Stimulated activated CD4-positive, alpha-beta T cell treated with anti-CD3 and anti-CD28 coated beads, Interleukin-1b, Interleukin-23, amount 100 ng/mL, for 48 hours (primary cell): ENCODE measurements around the gene HS6ST1.

Experiments used
- DNase-seq: peaks from one replicate; pipeline ENCODE4 v3.0.0-alpha.2; 2020

The HS6ST1 gene, protein sequence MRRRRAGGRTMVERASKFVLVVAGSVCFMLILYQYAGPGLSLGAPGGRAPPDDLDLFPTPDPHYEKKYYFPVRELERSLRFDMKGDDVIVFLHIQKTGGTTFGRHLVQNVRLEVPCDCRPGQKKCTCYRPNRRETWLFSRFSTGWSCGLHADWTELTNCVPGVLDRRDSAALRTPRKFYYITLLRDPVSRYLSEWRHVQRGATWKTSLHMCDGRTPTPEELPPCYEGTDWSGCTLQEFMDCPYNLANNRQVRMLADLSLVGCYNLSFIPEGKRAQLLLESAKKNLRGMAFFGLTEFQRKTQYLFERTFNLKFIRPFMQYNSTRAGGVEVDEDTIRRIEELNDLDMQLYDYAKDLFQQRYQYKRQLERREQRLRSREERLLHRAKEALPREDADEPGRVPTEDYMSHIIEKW

DNA sequence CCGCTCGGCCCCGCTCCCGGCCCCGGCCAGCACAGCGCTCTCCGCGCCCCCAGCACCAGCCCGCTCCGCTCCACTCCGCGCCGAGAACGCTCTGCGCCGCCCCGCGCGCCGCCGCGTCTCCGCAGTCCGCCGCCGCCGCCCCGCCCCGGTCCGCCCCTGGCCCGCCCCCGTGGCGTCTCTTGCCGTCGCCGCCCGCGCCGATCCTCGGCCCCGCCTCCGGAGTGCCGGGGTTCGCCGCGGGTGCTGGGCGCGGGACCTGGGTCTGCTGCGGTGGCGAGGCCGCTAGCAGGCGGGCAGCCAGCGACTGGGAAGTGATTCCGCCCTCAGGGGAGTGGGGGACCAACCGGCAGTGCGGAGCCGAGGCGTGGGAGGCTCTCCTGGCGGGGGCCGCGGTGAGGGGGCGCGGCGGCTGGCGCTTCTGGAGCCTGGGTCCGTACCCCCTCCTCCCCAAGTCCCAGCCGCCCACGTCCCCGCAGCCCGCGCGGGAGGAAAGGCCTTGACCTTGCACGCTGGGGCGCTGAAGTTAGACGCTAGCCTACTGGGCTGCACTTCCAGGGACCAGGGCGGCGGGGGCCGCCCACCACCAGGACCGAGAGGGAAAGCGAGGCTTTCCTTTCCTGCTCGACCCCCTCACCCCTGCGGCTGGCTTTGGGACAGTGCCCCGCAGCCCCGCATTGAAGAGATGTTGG lies at the start of gene HS6ST1:
Gene HS6ST1 (minus strand): TSS at position 93 of the 689 bp plus-strand sequence. CDS start 305 bp downstream, outside the sequence.
- DNase-seq: peak; percentile 83

DNA sequence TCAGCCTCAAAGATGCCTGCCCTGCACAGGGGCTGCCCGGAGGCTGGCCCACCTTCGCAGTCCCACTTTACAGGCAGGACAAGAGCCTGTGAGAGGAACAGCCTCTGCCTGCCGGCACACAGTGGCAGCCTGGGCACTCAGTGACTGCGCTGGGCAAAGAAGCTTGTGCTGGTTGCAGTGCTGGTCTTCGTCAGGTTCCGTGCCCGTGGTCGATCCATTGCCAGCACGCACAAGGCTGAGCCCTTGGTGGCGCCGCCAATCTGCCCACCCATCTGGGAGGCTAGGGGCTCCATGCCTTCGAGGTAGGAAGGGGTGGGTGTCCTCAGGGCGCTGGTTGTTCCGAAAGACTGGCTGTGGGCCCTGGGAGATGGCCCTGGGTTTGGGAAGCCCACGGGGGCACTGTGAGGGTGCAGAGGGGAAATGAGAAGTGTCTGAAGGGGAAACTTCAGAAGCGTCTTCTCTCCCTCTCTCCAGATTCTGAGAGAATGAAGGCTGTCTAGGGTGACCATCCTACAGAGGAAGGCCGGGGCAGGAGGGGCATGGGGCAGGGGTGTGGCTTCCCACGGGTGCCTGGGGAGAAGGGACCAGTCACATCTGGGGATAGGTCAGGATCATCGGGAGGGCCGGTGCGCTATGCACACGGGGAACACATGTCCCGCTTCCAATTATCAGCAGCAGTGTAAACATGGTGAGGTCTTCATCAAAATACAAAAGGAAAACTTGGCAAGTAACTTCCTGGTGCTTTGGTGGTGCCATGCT lies 49.1 kb upstream of the HS6ST1 start:
- DNase-seq: no peak

DNA sequence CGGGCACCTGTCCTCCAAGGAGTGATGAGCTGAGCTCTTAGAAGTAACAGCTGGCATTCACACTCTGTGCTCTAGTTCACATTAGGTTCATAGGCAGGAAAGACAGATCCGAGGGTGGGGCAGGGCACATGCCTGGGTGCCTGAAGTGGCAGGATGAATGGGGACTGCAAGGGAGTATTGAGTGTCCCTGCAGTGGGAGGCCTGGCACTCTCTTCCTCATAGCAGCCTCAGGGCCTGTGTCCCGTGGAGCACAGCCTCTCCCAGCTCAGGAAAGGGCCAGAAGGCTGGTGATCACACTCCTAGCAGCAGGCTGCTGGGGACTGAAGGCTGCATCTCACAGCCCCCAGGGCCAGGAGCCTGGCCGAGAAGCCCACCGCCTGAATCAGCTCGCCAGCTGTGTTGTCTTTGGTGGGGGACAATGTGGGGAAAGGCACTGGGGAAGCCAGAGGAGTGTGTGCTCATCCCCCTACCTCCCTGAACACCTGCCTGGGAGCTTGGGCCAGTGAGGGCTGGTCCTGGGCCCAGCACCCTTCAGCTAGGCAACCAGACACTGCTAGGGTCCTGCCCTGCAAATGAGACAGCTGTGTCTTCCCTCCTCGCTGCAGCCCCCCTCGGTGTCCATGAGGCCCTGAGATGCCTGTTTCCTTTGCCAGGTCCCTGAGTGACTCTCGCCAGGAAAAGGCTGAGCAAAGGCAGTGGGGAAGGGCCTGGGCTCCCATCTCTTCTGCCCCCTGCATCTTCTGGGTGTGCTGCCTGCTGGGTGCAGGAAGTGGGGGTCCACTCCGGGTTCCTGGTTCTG lies 48.2 kb upstream of the HS6ST1 start:
- no peak for DNase-seq

GRCh38 chr2:128365217-128365905 lies 46.7 kb upstream of the HS6ST1 start:
- DNase-seq: no peak

DNA sequence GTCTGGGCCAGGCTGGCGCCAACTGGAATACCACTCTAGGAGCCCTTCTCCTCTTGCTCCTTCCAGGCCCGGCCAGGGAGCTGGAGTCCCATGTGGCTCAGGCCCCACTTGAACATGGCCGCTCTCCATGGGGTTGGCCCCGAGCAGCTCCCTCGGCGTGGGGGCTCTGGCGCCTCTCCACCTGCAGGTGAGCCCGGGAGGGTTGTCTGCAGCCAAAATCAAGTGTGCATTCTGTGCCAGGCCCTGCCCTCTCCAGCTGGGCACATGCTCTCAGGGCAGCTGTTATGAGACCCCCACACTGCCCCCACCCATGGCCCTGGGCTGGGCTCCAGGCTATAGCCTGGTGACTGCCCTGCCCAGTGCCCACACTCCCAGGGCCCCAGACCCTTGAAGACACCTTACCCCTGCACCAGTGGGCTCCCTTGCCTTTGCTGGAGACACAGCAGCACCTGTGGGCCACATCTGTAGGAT lies 45.8 kb upstream of the HS6ST1 start:
- DNase-seq: no peak

- no peak for DNase-seq
Observed at GRCh38 chr2:128363934-128364361, 45.3 kb upstream of the HS6ST1 start.

DNA sequence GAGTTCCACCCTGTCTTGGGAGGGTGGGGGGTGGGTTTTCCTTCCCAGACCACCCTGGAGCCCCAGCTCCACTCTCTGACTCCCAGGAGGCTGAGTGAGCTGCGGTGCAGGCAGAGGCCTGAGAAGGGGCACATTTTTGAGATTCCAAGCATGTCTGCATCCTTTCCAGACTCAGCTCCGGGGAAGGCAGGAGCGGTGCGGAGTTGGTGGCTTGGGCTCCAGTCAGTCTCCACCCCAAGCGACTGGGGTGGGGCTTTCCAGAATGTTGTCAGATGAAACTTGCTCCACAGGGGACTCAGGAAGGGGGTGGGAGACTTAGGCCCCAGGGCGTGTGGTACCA lies 44.2 kb upstream of the HS6ST1 start:
- no peak for DNase-seq

- DNase-seq: no peak
Observed at GRCh38 chr2:128362176-128362888, 43.7 kb upstream of the HS6ST1 start.

GRCh38 chr2:128361376-128362131 lies 42.9 kb upstream of the HS6ST1 start:
- DNase-seq: no peak

DNA sequence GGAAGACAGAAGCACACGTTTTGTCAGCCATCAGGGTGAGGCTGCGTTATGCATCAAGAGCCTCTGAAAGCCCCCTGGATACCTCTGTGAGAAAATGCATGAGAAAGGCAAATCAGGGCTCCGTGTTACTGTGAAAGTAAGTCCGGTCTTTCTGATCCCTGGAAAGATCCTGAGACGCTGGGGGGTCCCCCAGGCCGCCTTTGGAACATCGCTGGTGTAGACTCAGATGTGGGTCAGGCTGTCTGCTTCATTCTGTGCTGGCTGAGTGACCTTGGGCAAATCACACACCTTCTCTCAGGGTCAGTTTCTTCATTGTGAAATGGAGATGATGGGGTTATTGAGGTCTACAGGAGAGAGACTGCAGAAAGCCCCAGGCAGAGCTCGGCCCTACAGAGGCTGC lies 42.0 kb upstream of the HS6ST1 start:
- no peak for DNase-seq

DNA sequence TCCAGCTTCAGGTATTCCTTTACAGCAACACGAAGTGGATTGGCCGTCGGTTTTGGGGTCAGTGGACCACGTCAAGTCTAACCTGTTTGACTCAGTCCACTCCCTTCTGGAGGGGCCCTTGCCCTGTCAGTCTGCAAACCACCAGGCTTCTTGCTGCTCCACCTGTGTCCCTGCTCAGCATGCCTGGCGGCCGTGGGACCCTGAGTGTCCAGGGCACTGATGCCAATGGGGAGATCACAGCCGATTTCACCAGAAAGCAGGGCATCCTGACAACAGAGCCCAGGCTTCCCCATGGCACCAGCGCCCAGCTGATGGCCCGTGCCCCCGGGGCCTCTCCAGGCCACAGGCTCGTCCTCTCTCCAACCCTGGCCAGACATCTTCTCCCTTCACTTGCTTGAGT lies 41.2 kb upstream of the HS6ST1 start:
- no peak for DNase-seq

DNA sequence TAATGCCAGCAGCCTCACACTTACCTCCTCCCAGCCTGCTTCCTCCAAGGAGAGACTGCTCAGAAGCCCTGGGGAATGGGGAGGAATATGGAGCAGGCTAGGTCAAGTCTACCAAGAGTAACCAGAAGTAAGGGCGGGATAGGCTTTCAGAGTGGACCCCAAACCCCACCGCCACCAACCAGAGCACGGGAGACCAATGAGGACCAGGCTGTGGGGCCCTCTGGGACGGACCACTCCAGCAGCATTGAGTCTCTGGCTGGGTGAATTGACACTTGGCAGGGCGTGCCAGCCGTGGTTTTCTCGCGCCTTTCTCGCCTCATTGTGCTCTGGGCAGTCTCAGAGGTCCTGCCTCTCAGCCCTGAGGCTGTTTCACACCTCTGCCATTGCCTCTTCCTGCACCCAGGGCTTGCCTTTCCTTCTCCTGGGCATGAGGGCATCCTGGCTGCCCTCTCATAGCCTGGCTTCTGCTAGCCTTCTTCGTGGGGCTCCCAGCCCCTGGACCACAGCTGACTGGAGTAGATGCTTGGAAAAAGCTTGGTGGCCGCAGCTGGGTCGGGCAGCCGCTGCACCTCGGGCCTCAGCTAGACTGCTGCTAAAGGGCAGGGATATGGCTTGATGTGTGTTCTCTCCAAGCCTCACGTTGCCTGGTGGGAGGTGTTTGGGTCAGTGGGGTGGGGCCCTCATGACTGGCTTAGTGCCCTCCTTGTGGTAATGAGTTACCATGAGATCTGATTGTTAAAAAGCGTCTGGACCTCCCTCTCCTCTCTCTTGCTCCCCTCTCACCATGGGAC lies 40.5 kb upstream of the HS6ST1 start:
- no peak for DNase-seq

DNA sequence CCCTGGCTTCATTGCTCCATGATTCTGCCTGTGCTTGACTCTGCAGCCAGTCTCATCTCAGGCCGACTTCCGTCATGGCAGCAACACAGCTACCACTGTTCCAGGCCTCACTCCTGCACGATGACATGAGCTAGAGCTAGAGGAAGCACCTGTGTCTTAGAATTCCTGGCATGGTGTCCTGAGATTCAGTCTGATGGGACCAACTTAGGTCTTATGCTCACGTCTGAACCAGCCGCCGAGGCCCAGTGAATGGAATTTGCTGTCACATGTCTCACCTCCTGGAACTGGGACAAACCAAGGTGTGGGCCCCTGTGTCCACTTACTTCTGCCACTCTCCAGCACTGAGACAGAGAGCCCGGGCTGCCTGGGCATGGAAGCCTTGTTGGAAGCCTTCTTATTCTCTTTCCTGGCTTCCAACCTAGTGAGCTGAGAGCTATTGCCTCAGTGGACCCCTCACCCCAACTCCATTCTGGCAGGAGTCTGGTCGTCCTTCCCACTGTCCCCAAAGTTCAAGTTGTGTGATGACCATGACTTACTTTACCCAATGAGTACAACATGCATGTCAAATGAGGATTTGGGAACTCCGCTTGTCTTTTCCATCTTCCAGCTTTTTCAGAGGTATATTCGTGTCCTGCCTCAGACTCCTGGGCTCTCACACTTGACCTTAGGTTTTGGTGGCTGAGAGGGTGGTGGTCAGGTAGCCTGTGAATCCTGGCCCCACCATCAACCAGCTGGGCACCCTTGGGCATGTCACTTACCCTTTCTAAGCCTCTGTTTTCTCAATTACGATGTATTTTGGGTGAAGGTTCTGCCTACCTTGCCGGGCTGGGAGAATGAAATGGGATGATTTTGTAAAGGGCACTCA lies 39.1 kb upstream of the HS6ST1 start:
- DNase-seq: no peak

- no peak for DNase-seq
Observed at GRCh38 chr2:128356127-128356526, 37.5 kb upstream of the HS6ST1 start.

DNA sequence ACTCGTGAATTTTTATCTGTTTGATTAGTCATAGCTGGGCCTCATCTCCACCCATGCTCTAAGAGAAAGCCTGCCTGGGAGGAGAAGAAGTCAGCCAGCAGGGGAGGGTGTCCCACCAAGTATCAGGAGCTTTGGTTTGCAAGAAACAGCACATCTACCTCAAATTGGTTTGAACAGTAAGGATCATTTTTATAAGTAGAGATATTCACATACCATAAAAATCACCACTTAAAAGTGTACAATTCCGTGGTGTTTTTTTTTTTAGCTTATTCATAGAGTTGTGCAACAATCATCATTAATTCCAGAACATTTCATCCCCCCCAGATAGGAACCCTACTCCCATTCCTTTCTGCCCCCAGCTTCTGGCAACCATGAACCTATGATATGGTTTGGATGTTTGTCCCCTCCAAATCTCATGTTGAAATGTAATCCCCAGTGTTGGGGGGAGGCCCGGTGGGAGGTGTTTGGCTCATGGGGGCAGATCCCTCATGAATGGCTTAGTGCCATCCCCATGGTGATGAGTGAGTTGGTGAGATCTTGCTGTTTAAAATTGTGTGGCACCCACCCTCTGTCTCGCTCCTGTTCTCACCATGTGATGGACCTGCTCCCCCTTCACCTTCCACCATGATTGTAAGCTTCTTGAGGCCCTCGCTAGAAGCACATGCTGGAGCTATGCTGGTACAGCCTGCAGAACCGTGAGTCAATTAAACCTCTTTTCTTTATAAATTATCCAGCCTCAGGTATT lies 36.2 kb upstream of the HS6ST1 start:
- no peak for DNase-seq

GRCh38 chr2:128354161-128354560 lies 35.5 kb upstream of the HS6ST1 start:
- DNase-seq: no peak

- DNase-seq: no peak
Observed at GRCh38 chr2:128350736-128351135, 32.1 kb upstream of the HS6ST1 start.

- DNase-seq: no peak
Observed at GRCh38 chr2:128348701-128349100, 30.0 kb upstream of the HS6ST1 start.
